DMS53 (cell line): ENCODE data around the gene HADHB.
"Not testable (repeated sequence)": the region's sequence is repeated elsewhere in the genome, so short reads cannot be mapped to it uniquely, and the experiment has no call there.

Source experiments
- DNase-seq: peaks from one replicate; lab custom pipeline; 2025; lab: John Stamatoyannopoulos, UW

The HADHB gene

GRCh38 chr2:26245231-26245732 lies 543 bp downstream of the HADHB start:
- peak; percentile 60 for DNase-seq

GRCh38 chr2:26245810-26246209 lies 1.1 kb downstream of the HADHB start:
- DNase-seq = peak; percentile 11

GRCh38 chr2:26246818-26247217 lies 2.1 kb downstream of the HADHB start:
- no peak for DNase-seq

- no peak for DNase-seq
Observed at GRCh38 chr2:26249625-26250024, 4.9 kb downstream of the HADHB start.

- no peak for DNase-seq
Observed at GRCh38 chr2:26251893-26252292, 7.2 kb downstream of the HADHB start.

- DNase-seq = no peak
Observed at GRCh38 chr2:26255759-26256384, 11.1 kb downstream of the HADHB start.

GRCh38 chr2:26258836-26259235 lies 14.1 kb downstream of the HADHB start:
- DNase-seq = not testable (repeated sequence)

- no peak for DNase-seq
Observed at GRCh38 chr2:26268213-26268612, 23.5 kb downstream of the HADHB start.

GRCh38 chr2:26268670-26269385 lies 24.1 kb downstream of the HADHB start:
- not testable (repeated sequence) for DNase-seq

- no peak for DNase-seq
Observed at GRCh38 chr2:26269571-26270158, 24.9 kb downstream of the HADHB start.

- no peak for DNase-seq
Observed at GRCh38 chr2:26270373-26270772, 25.6 kb downstream of the HADHB start.

GRCh38 chr2:26273501-26273900 lies 28.8 kb downstream of the HADHB start:
- no peak for DNase-seq

- DNase-seq = no peak
Observed at GRCh38 chr2:26274058-26274613, 29.4 kb downstream of the HADHB start.

GRCh38 chr2:26276484-26277227 lies 31.9 kb downstream of the HADHB start:
- DNase-seq = no peak

GRCh38 chr2:26279886-26280285 lies 35.1 kb downstream of the HADHB start:
- no peak for DNase-seq

GRCh38 chr2:26281226-26281625 lies 36.5 kb downstream of the HADHB start:
- no peak for DNase-seq

- no peak for DNase-seq
Observed at GRCh38 chr2:26283606-26284005, 38.9 kb downstream of the HADHB start.

- DNase-seq = no peak
Observed at GRCh38 chr2:26284132-26284531, 39.4 kb downstream of the HADHB start.

- DNase-seq = no peak
Observed at GRCh38 chr2:26285931-26286330, 41.2 kb downstream of the HADHB start.

GRCh38 chr2:26290001-26290400 lies 45.3 kb downstream of the HADHB start:
- no peak for DNase-seq

GRCh38 chr2:26292646-26293045 lies 47.9 kb downstream of the HADHB start:
- DNase-seq = peak; percentile 49

GRCh38 chr2:26295511-26295910 lies 50.8 kb downstream of the HADHB start:
- DNase-seq = no peak
